BLaER1 (cell line): ENCODE results near the gene SLC7A6OS.
"Not testable (repeated sequence)": the region's sequence is repeated elsewhere in the genome, so short reads cannot be mapped to it uniquely, and the experiment has no call there.

ENCODE experiments used
- H3K27ac ChIP-seq: shearing (Covaris generic); formaldehyde crosslinking; 2 replicates; pipeline ENCODE4 v1.8.1; 2022
- H3K27me3 ChIP-seq: shearing (Covaris generic); formaldehyde crosslinking; 2 replicates; pipeline ENCODE4 v1.8.1; 2022
- H3K36me3 ChIP-seq: shearing (Covaris generic); formaldehyde crosslinking; 2 replicates; pipeline ENCODE4 v1.8.1; 2022
- H3K4me1 ChIP-seq: shearing (Covaris generic); formaldehyde crosslinking; 2 replicates; pipeline ENCODE4 v1.8.1; 2022
- H3K4me2 ChIP-seq: shearing (Covaris generic); formaldehyde crosslinking; 2 replicates; pipeline ENCODE4 v1.8.1; 2022
- H3K4me3 ChIP-seq: shearing (Covaris generic); formaldehyde crosslinking; 2 replicates; pipeline ENCODE4 v1.8.1; 2022
- H3K9ac ChIP-seq: shearing (Covaris generic); formaldehyde crosslinking; 2 replicates; pipeline ENCODE4 v1.8.1; 2022
- H3K9me3 ChIP-seq: shearing (Covaris generic); formaldehyde crosslinking; 2 replicates; pipeline ENCODE4 v1.8.1; 2022
- H4K20me1 ChIP-seq: shearing (Covaris generic); formaldehyde crosslinking; 2 replicates; pipeline ENCODE4 v1.8.1; 2022
- Cebpa-rat ChIP-seq: shearing (Covaris generic); IDR thresholded peaks from 2 replicates; pipeline ENCODE4 v1.8.1; 2022

SLC7A6OS gene

GRCh38 chr16:68290450-68290849 lies 20.3 kb downstream of the SLC7A6OS start:
- Histone ChIP-seq H3K9ac (peak overlapping the region; percentile 17; the same call in 1 of the 2 replicates), H3K4me2 (peak overlapping the region; percentile 94), H3K9me3 (no peaks in the 10 kb centered on the region), H3K27ac (peak overlapping the region; percentile 42), H3K4me1 (peaks cover 58% of the 10 kb centered on the region), H4K20me1 (peaks cover 34% of the 10 kb centered on the region; the same call in 1 of the 2 replicates), H3K36me3 (peaks cover 58% of the 10 kb centered on the region), H3K27me3 (no peaks in the 10 kb centered on the region), H3K4me3 (no peak overlapping the region)
- no peak for TF ChIP-seq Cebpa-rat

DNA sequence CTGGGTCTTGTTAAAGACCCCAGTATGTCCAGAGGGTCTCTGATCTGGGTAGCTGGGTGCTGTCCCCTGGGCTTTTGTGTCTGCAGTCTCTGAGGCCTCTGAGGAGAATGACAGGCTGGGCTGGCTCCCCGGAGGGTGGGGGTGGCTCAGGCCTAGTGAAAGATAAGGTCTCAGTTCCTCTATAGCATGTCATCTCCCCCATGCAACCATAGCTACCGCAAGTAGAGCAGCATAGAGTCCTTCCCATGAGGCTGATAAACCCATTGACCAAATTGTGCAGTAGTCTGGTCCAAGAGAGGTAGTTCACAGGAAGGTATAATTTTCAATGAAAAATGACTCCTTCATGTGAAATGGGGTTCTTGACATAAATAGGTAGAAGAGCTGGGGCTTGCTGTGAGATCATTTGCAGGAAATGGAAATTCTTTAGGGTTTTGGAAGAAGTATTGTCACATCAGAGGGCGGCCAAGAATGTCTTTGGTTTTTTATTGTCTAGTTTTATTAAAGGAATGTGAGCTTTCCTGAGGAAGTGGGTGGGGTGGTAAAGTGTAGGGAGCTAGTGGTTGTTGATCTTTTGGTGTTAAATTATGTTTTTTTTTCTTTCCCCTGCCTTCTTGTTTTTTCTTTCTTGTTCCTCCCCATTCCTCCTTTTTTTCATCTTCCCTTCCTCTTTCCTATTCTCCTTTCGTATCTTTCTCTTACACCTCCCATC lies 21.0 kb downstream of the SLC7A6OS start:
- Histone ChIP-seq H3K27ac (peak overlapping the region; percentile 42), H3K9ac (peak overlapping the region; percentile 17; the same call in 1 of the 2 replicates), H3K4me1 (peaks cover 65% of the 10 kb centered on the region), H3K4me3 (no peak overlapping the region), H3K9me3 (no peaks in the 10 kb centered on the region), H3K27me3 (no peaks in the 10 kb centered on the region), H3K36me3 (peaks cover 51% of the 10 kb centered on the region), H4K20me1 (peaks cover 32% of the 10 kb centered on the region; the same call in 1 of the 2 replicates), H3K4me2 (peak overlapping the region; percentile 94)
- no peak for TF ChIP-seq Cebpa-rat

DNA sequence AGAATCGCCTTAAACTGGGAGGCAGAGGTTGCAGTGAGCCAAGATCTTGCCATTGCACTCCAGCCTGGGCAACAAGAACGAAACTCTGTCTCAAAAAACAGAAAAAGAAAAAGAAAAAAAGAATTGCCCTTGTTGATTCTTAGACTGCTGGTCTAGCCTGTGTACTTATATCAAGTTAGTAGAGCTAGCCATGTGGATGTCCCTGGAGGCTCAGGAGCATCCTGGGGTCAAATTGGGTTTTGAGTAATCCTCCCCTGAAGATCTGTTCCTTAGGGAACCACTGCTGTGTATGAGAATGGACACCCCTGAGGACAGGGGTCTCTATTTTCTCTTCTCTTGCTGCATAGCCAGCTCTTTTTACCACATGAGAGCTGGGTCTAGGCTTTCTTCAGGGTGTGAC lies 21.5 kb downstream of the SLC7A6OS start:
- Histone ChIP-seq H3K9me3 (no peaks in the 10 kb centered on the region), H3K9ac (peak overlapping the region; percentile 16; the same call in 1 of the 2 replicates), H3K4me1 (peaks cover 71% of the 10 kb centered on the region), H3K36me3 (peaks cover 45% of the 10 kb centered on the region), H3K27me3 (no peaks in the 10 kb centered on the region), H3K4me3 (no peak overlapping the region), H3K27ac (peak overlapping the region; percentile 42), H4K20me1 (peaks cover 26% of the 10 kb centered on the region; the same call in 1 of the 2 replicates), H3K4me2 (peak overlapping the region; percentile 94)
- no peak for TF ChIP-seq Cebpa-rat

- H3K4me2 ChIP-seq: peak overlapping the region; percentile 94
- peak overlapping the region; percentile 85 for H3K27ac ChIP-seq
- H3K4me3 ChIP-seq, H3K27me3 ChIP-seq, H3K9me3 ChIP-seq: not testable (repeated sequence)
- H3K4me1 ChIP-seq: peaks cover 75% of the 10 kb centered on the region
- peaks cover 24% of the 10 kb centered on the region; the same call in 1 of the 2 replicates for H4K20me1 ChIP-seq
- H3K36me3 ChIP-seq: peaks cover 41% of the 10 kb centered on the region
- H3K9ac ChIP-seq: peak overlapping the region; percentile 34; the same call in 1 of the 2 replicates
These were observed 21.9 kb downstream of the SLC7A6OS start for GRCh38 chr16:68288796-68289195.

GRCh38 chr16:68288252-68288650 lies 22.5 kb downstream of the SLC7A6OS start:
- H3K27me3 ChIP-seq: no peaks in the 10 kb centered on the region
- H3K36me3 ChIP-seq: peaks cover 36% of the 10 kb centered on the region
- H3K9ac ChIP-seq: peak overlapping the region; percentile 34
- H3K4me1 ChIP-seq: peaks cover 80% of the 10 kb centered on the region
- no peak for TF ChIP-seq Cebpa-rat
- no peak overlapping the region for H3K4me3 ChIP-seq
- no peaks in the 10 kb centered on the region for H3K9me3 ChIP-seq
- peaks cover 24% of the 10 kb centered on the region; the same call in 1 of the 2 replicates for H4K20me1 ChIP-seq
- H3K27ac ChIP-seq: peak overlapping the region; percentile 85
- peak overlapping the region; percentile 94 for H3K4me2 ChIP-seq

DNA sequence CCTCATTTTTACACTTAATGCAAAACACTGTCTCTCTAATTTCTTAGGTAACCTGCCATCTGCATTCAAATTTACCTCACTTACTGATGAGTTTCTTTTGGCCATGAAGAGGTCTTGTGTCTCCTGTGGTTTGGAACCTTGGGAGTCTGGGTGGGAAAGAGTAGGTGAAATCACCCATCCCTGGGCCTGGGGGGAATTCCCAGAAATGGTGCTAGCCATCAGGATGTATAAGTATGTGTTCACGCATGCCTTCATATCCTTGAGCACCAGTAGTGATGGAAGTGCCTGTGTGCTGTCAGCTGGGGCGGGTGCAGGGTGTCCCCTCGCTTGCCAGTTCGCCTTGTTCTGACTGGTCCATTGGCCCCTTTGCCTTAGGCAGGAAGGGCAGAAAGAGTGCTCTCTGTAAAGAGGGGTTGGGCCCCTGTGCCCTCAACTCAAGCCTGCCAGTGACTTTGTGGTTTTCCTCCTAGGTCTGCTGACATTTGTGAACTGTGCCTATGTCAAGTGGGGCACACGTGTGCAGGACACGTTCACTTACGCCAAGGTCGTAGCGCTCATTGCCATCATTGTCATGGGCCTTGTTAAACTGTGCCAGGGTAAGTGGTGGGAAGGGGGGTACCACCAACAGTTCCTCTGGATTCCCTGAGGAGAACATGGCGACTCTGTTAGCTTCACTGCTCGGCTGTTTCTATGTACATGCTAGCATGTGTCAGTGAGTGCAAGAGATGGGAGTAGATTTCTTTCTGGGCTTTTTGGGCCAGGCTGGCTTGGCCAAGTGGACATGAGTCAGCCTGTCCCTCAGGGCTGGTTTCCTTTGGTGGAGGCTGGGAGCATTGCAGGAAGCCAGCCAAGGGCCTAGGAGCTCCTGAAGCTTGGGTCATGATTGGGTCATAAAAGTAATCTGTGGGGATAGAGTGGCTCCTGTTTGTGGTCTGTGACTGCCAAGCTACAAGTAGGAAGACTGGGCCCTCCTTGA lies 23.2 kb downstream of the SLC7A6OS start:
- Histone ChIP-seq H3K4me3 (peak overlapping the region; percentile 11; the same call in 1 of the 2 replicates), H3K4me2 (peak overlapping the region; percentile 94), H3K36me3 (peaks cover 32% of the 10 kb centered on the region), H3K9me3 (no peaks in the 10 kb centered on the region), H3K27ac (peak overlapping the region; percentile 85), H3K9ac (peak overlapping the region; percentile 34; the same call in 1 of the 2 replicates), H3K4me1 (peaks cover 87% of the 10 kb centered on the region), H3K27me3 (no peaks in the 10 kb centered on the region), H4K20me1 (peaks cover 23% of the 10 kb centered on the region; the same call in 1 of the 2 replicates)
- no peak for TF ChIP-seq Cebpa-rat

DNA sequence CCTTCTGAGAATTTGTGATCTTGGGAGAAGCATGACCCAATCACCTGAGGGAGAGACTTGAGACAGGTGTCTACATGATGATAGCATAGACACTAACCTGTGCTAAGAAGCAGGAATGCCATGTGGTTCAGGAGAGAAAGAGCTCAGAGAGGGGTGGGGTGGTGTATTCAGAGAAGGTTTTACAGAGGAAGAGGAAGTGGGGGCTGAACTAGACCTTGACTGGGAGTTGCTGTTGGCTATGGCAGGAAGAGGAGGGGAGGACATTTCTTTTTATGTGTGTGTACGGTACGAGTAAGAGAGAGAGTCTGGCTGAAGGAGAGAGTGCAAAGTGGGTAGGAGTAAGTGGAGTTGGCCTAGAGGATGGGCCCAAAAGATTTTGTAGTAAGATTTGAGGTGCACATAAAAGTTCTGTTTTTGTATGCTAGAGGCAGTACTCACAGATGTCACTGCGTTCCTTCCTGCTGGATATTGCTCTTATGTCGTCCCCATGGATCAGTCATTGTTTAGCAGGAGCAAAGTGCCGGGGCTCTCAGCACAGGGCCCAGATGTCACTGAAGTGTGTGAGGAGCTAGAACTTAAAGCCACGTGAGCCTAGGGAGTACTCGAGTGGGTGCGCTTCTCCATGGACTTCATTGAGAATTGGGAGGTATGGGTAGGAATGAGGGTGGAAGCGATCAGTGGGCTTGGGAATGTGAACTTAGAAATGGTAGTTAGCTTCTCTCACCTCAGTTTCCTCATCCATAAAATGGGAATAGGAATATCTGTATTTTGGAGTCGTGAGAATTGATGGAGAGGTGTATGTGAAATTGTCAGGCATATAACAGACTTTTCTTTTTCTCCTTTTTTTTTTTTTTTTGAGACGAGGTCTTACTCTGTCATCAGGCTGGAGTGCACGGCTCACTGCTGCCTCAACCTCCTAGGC lies 24.3 kb downstream of the SLC7A6OS start:
- Histone ChIP-seq H3K4me1 (peaks cover 98% of the 10 kb centered on the region), H4K20me1 (peaks cover 16% of the 10 kb centered on the region; the same call in 1 of the 2 replicates), H3K4me3 (peak overlapping the region; percentile 51), H3K27me3 (no peaks in the 10 kb centered on the region), H3K4me2 (peak overlapping the region; percentile 94), H3K27ac (peak overlapping the region; percentile 85), H3K9me3 (no peaks in the 10 kb centered on the region), H3K9ac (peak overlapping the region; percentile 25), H3K36me3 (peaks cover 32% of the 10 kb centered on the region)
- TF ChIP-seq Cebpa-rat: no peak

- Histone ChIP-seq H3K9me3 (no peaks in the 10 kb centered on the region), H3K36me3 (peaks cover 32% of the 10 kb centered on the region), H3K27ac (peak overlapping the region; percentile 85)
These were observed 25.1 kb downstream of the SLC7A6OS start for GRCh38 chr16:68285683-68286082.

More at GRCh38 chr16:68285683-68286082, 25.1 kb downstream of the SLC7A6OS start:
- TF ChIP-seq Cebpa-rat: no peak
- Histone ChIP-seq H3K4me3 (peak overlapping the region; percentile 51), H3K4me2 (peak overlapping the region; percentile 94), H4K20me1 (peaks cover 9% of the 10 kb centered on the region; the same call in 1 of the 2 replicates), H3K4me1 (peaks cover 100% of the 10 kb centered on the region), H3K9ac (peak overlapping the region; percentile 25), H3K27me3 (no peaks in the 10 kb centered on the region)
